Breast epithelium (tissue), 3 donors: ENCODE data around the gene H3-3A.

Experiments
- CTCF ChIP-seq, 3 donors: fragments of 450-650 bp; IDR thresholded peaks; one replicate each; pipeline ENCODE4 v1.5.1; 2016 to 2017; ENCODE audit warnings: antibody characterized with exemption in 3 of 3, mild to moderate bottlenecking in 3 of 3, moderate library complexity in 3 of 3
- POLR2A ChIP-seq: fragments of 450-650 bp; IDR thresholded peaks from one replicate; pipeline ENCODE4 v1.6.1; 2016; ENCODE audit warnings: antibody characterized with exemption, mild to moderate bottlenecking, moderate library complexity
- POLR2AphosphoS5 ChIP-seq, 3 donors: sonication (generic); formaldehyde crosslinking; IDR thresholded peaks; one replicate each; pipeline ENCODE4 v1.6.1; 2017; ENCODE audit warnings: antibody characterized with exemption in 3 of 3

GRCh38 chr1:226072347-226072746, 9.8 kb downstream of the H3-3A start:
- no peak for TF ChIP-seq POLR2AphosphoS5 (IDR thresholded peaks at IDR 0.05)
- TF ChIP-seq CTCF (IDR thresholded peaks at IDR 0.05), result no peak
- no peak for TF ChIP-seq POLR2A
